GM21367 (cell line): ENCODE measurements around the gene MYOM3.

Source experiments
- ATAC-seq: cut with Tn5 transposase; IDR thresholded peaks from one replicate; pipeline ENCODE4 v1.9.1; 2021; ENCODE audit not compliant: unreplicated experiment

The MYOM3 gene

GRCh38 chr1:24117132-24117531 is 5.2 kb upstream of the MYOM3 start:
- ATAC-seq, result no peak

GRCh38 chr1:24114753-24115152 is 2.8 kb upstream of the MYOM3 start:
- ATAC-seq, result no peak

- ATAC-seq, result no peak
Measured at GRCh38 chr1:24113641-24114033, 1.7 kb upstream of the MYOM3 start.

GRCh38 chr1:24111262-24111995 is 506 bp downstream of the MYOM3 start:
- no peak for ATAC-seq

GRCh38 chr1:24110642-24111261 is 1.2 kb downstream of the MYOM3 start:
- no peak for ATAC-seq

- ATAC-seq, result no peak
Measured at GRCh38 chr1:24109686-24110475, 2.1 kb downstream of the MYOM3 start.

GRCh38 chr1:24109166-24109483 is 2.8 kb downstream of the MYOM3 start:
- no peak for ATAC-seq

GRCh38 chr1:24108334-24109165 is 3.4 kb downstream of the MYOM3 start:
- no peak for ATAC-seq

- ATAC-seq, result no peak
Measured at GRCh38 chr1:24107462-24108138, 4.3 kb downstream of the MYOM3 start.

GRCh38 chr1:24105368-24106160 is 6.4 kb downstream of the MYOM3 start:
- ATAC-seq, result no peak

- no peak for ATAC-seq
Measured at GRCh38 chr1:24104854-24105253, 7.1 kb downstream of the MYOM3 start.

GRCh38 chr1:24103879-24104278 is 8.1 kb downstream of the MYOM3 start:
- no peak for ATAC-seq

- no peak for ATAC-seq
Measured at GRCh38 chr1:24103408-24103807, 8.5 kb downstream of the MYOM3 start.

- ATAC-seq, result no peak
Measured at GRCh38 chr1:24102961-24103360, 9.0 kb downstream of the MYOM3 start.

GRCh38 chr1:24101796-24102586 is 9.9 kb downstream of the MYOM3 start:
- no peak for ATAC-seq

GRCh38 chr1:24100945-24101737 is 10.8 kb downstream of the MYOM3 start:
- ATAC-seq, result no peak

GRCh38 chr1:24098943-24099638 is 12.8 kb downstream of the MYOM3 start:
- ATAC-seq, result no peak

- ATAC-seq, result no peak
Measured at GRCh38 chr1:24098102-24098501, 13.8 kb downstream of the MYOM3 start.
